ENCODE measurements around the gene KCNJ12. TPM values are rescaled to one million over a fixed set of nuclear protein-coding genes. Genes with fewer than 3 reads are reported as not detected.

Gene KCNJ12
- total RNA-seq, 8 experiments from 2014 or later: 0.35 to 6.3 (median 2.7) TPM

GRCh38 chr17:21352221-21352980 is 23.8 kb upstream of the KCNJ12 start:
- no peak overlapping the region for H3K27ac ChIP-seq
- H3K4me3 ChIP-seq: no peak overlapping the region
- ATAC-seq (replicated peaks in 6 of 8): peak in 3 of 8 experiments; percentile 23 to 35 (median 24)
- H3K4me1 ChIP-seq (replicated peaks in 1 of 2): peaks cover 31 to 42% of the 10 kb centered on the region in 2 donors
- WGBS, 10 experiments: 60 to 100% (median 80%) methylated on average over 1 to 16 of the region's 23 CpGs; no CpG with 5 or more reads in 1 of the 10 experiments
- in situ Hi-C loops (cut with MboI; ENCODE audit: low pct_unique_long_range_greater_than_20kb in 2 of 9, low sequenced_read_pairs in 9 of 9, unreplicated experiment in 9 of 9): no loop called here

DNA sequence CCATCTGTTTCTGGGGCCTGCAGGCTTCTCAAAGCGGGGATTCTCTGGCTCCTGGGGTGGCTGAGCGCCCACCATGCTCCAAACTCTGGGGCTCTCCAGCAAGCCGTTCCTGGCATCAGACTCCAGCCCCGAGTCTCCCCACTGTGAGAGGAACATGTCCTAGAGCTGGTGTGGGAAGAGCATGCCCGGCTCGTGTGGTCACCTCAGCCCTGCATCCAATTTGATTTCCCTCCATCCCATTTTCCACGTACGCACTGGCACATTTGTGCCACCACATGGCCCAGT is 23.2 kb upstream of the KCNJ12 start:
- no peak for ATAC-seq (replicated peaks in 6 of 8)
- WGBS, 10 experiments: 60 to 100% (median 82%) methylated on average over 1 to 5 of the region's 8 CpGs; no CpG with 5 or more reads in 5 of the 10 experiments
- Histone ChIP-seq H3K27ac (no peak overlapping the region), H3K4me1 (replicated peaks in 1 of 2) (peaks cover 36 to 47% of the 10 kb centered on the region in 2 donors), H3K4me3 (no peak overlapping the region)
- in situ Hi-C loops (cut with MboI; ENCODE audit: low pct_unique_long_range_greater_than_20kb in 2 of 9, low sequenced_read_pairs in 9 of 9, unreplicated experiment in 9 of 9): no loop called here

- Histone ChIP-seq H3K27ac (no peak overlapping the region), H3K4me1 (replicated peaks in 1 of 2) (peaks cover 42 to 52% of the 10 kb centered on the region in 2 donors), H3K4me3 (no peak overlapping the region)
- 10 to 96% (median 90%) methylated on average over 2 to 10 of the region's 13 CpGs; no CpG with 5 or more reads in 1 of the 10 experiments for WGBS, 10 experiments
- in situ Hi-C loops (cut with MboI; ENCODE audit: low pct_unique_long_range_greater_than_20kb in 2 of 9, low sequenced_read_pairs in 9 of 9, unreplicated experiment in 9 of 9): no loop called here
- ATAC-seq (replicated peaks in 6 of 8): peak in 1 of 8 experiments; percentile 22
Measured at GRCh38 chr17:21353326-21354010, 22.7 kb upstream of the KCNJ12 start.

- Histone ChIP-seq H3K4me1 (replicated peaks in 1 of 2) (peaks cover 56 to 62% of the 10 kb centered on the region in 2 donors), H3K27ac (no peak overlapping the region), H3K4me3 (no peak overlapping the region)
- WGBS, 10 experiments: 80 to 100% (median 100%) methylated on average over 1 to 2 of the region's 13 CpGs; no CpG with 5 or more reads in 7 of the 10 experiments
- in situ Hi-C loops (cut with MboI; ENCODE audit: low pct_unique_long_range_greater_than_20kb in 2 of 9, low sequenced_read_pairs in 9 of 9, unreplicated experiment in 9 of 9): no loop called here
- no peak for ATAC-seq (replicated peaks in 6 of 8)
Measured at GRCh38 chr17:21354796-21355385, 21.3 kb upstream of the KCNJ12 start.

DNA sequence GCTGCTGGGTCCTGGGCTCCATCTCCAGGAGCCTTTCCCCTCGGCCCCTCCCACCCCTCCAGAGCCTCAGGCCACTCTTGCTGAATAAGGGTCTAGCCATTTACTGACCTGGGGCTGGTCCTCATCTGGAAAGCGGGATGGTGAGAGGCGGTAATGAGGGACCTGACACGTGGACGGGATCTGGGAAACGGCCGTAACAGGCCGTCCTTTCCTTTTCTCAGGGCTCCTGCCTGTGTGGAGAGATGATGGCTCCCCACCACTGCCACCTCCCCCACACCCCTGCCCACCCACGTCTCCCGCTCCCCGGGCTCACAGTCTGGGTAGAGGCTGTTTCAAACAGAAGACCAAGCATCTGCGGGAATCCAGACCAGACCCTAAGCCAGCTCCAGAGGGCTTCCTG is 20.6 kb upstream of the KCNJ12 start:
- in situ Hi-C loops (cut with MboI; ENCODE audit: low pct_unique_long_range_greater_than_20kb in 2 of 9, low sequenced_read_pairs in 9 of 9, unreplicated experiment in 9 of 9): no loop called here
- Histone ChIP-seq H3K4me1 (replicated peaks in 1 of 2) (peaks cover 63 to 69% of the 10 kb centered on the region in 2 donors), H3K4me3 (no peak overlapping the region), H3K27ac (no peak overlapping the region)
- no CpG with 5 or more reads among the region's 12 CpGs for WGBS, 10 experiments
- ATAC-seq (replicated peaks in 6 of 8): no peak

DNA sequence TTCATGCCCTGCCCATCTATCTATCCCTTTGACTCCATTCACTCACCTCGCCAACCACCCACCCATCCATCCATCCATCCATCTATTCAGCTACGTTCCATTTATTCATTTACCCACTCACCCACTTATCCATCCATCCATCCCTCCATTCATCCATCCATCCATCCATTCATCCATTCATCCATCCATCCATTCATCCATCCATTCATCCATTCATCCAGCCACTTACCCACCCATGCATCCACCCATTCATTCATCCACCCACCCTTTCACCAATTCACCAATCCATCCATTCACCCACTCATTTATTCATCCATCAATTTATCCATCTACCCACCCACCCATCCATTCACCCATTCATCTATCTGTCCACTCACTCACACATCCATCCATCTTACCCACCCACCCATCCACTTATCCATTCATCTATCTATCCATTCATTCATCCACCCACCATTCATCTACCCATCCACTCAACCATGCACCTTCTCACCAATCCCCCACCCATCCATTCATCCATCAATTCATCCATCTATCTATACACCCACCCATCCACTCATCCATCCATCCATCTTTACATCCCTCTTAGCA is 19.5 kb upstream of the KCNJ12 start:
- H3K4me3 ChIP-seq: no peak overlapping the region
- WGBS, 10 experiments: 54 to 100% (median 81%) methylated on average over 1 to 2 of the region's 2 CpGs; no CpG with 5 or more reads in 1 of the 10 experiments
- in situ Hi-C loops (cut with MboI; ENCODE audit: low pct_unique_long_range_greater_than_20kb in 2 of 9, low sequenced_read_pairs in 9 of 9, unreplicated experiment in 9 of 9): no loop called here
- ATAC-seq (replicated peaks in 6 of 8): no peak
- peaks cover 69 to 72% of the 10 kb centered on the region in 2 donors for H3K4me1 ChIP-seq (replicated peaks in 1 of 2)
- no peak overlapping the region for H3K27ac ChIP-seq

GRCh38 chr17:21357281-21357680 is 18.9 kb upstream of the KCNJ12 start:
- Histone ChIP-seq H3K4me1 (replicated peaks in 1 of 2) (peaks cover 65 to 67% of the 10 kb centered on the region in 2 donors), H3K4me3 (no peak overlapping the region), H3K27ac (no peak overlapping the region)
- ATAC-seq (replicated peaks in 6 of 8): no peak
- 18 to 94% (median 60%) methylated on average over 1 to 4 of the region's 5 CpGs for WGBS, 10 experiments
- in situ Hi-C loops (cut with MboI; ENCODE audit: low pct_unique_long_range_greater_than_20kb in 2 of 9, low sequenced_read_pairs in 9 of 9, unreplicated experiment in 9 of 9): no loop called here

GRCh38 chr17:21357696-21358656 is 18.2 kb upstream of the KCNJ12 start:
- H3K4me1 ChIP-seq (replicated peaks in 1 of 2): peaks cover 58 to 62% of the 10 kb centered on the region in 2 donors
- 7 to 27% (median 21%) methylated on average over 1 to 3 of the region's 10 CpGs; no CpG with 5 or more reads in 5 of the 10 experiments for WGBS, 10 experiments
- peak in 5 of 8 experiments; percentile 60 to 74 (median 70) for ATAC-seq (replicated peaks in 6 of 8)

GRCh38 chr17:21358682-21359482 is 17.3 kb upstream of the KCNJ12 start:
- in situ Hi-C loops (cut with MboI; ENCODE audit: low pct_unique_long_range_greater_than_20kb in 2 of 9, low sequenced_read_pairs in 9 of 9, unreplicated experiment in 9 of 9): no loop called here
- peak overlapping the region in 1 of 2 donors; percentile 45 for H3K27ac ChIP-seq
- 0 to 80% (median 48%) methylated on average over 1 to 8 of the region's 12 CpGs; no CpG with 5 or more reads in 2 of the 10 experiments for WGBS, 10 experiments
- peaks cover 56 to 61% of the 10 kb centered on the region in 2 donors for H3K4me1 ChIP-seq (replicated peaks in 1 of 2)
- ATAC-seq (replicated peaks in 6 of 8): peak in 7 of 8 experiments; percentile 15 to 98 (median 30)
- no peak overlapping the region for H3K4me3 ChIP-seq

More at GRCh38 chr17:21357696-21358656, 18.2 kb upstream of the KCNJ12 start:
- Histone ChIP-seq H3K4me3 (no peak overlapping the region), H3K27ac (peak overlapping the region in 1 of 2 donors; percentile 45)
- in situ Hi-C loops (cut with MboI; ENCODE audit: low pct_unique_long_range_greater_than_20kb in 2 of 9, low sequenced_read_pairs in 9 of 9, unreplicated experiment in 9 of 9): no loop called here

DNA sequence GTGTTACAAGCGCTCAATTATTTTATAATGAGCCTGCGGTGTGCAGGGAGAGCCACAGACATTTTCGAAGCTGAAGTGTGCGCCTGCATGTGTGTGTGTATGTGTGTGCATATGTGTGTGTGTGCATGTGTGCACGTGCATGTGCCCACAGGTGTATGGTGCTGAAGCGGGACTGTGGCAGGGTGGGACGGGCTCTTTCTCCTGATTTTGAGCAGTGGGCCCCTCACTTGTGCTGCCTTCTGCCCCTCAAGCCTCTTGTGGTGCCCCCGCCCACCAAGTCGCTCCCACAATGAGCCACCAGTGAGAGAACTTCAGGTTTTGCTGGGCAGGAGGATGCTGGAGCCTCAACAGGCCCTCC is 16.7 kb upstream of the KCNJ12 start:
- Histone ChIP-seq H3K4me1 (replicated peaks in 1 of 2) (peaks cover 56 to 60% of the 10 kb centered on the region in 2 donors), H3K4me3 (no peak overlapping the region), H3K27ac (no peak overlapping the region)
- no peak for ATAC-seq (replicated peaks in 6 of 8)
- in situ Hi-C loops (cut with MboI; ENCODE audit: low pct_unique_long_range_greater_than_20kb in 2 of 9, low sequenced_read_pairs in 9 of 9, unreplicated experiment in 9 of 9): no loop called here
- 20 to 100% (median 77%) methylated on average over 1 to 4 of the region's 9 CpGs; no CpG with 5 or more reads in 4 of the 10 experiments for WGBS, 10 experiments

DNA sequence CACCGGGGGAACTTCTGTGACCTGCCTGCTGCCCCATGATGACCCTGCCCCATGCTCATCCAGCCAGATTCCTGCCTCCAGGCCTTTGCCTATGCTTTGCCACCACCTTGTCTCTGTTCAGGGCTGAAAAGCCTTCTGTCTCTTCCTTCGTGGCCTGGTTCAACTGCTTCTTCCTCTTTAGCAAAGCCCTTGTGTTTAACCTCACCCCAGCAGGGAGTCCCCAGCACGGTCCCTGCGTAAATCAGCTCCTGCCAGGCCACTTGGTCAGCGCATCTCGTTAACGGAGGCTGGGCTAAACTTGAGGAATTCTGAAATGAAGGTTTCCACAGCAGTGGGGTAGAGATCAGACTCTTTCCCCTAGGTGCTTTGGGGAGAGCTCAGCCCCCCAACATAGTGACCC is 16.1 kb upstream of the KCNJ12 start:
- ATAC-seq (replicated peaks in 6 of 8): peak in 4 of 8 experiments; percentile 15 to 33 (median 30)
- Histone ChIP-seq H3K27ac (peak overlapping the region in 1 of 2 donors; percentile 21), H3K4me1 (replicated peaks in 1 of 2) (peaks cover 52 to 54% of the 10 kb centered on the region in 2 donors), H3K4me3 (no peak overlapping the region)
- in situ Hi-C loops (cut with MboI; ENCODE audit: low pct_unique_long_range_greater_than_20kb in 2 of 9, low sequenced_read_pairs in 9 of 9, unreplicated experiment in 9 of 9): no loop called here
- 18 to 75% (median 22%) methylated on average over 2 to 4 of the region's 7 CpGs; no CpG with 5 or more reads in 5 of the 10 experiments for WGBS, 10 experiments

Data from motor neuron (in vitro differentiated cells).